ENCODE measurements around the gene TEX261. TPM values are rescaled to one million over a fixed set of nuclear protein-coding genes. Genes with fewer than 3 reads are reported as not detected.

Gene TEX261
- total RNA-seq, 1 donor, result 16.7 TPM

DNA sequence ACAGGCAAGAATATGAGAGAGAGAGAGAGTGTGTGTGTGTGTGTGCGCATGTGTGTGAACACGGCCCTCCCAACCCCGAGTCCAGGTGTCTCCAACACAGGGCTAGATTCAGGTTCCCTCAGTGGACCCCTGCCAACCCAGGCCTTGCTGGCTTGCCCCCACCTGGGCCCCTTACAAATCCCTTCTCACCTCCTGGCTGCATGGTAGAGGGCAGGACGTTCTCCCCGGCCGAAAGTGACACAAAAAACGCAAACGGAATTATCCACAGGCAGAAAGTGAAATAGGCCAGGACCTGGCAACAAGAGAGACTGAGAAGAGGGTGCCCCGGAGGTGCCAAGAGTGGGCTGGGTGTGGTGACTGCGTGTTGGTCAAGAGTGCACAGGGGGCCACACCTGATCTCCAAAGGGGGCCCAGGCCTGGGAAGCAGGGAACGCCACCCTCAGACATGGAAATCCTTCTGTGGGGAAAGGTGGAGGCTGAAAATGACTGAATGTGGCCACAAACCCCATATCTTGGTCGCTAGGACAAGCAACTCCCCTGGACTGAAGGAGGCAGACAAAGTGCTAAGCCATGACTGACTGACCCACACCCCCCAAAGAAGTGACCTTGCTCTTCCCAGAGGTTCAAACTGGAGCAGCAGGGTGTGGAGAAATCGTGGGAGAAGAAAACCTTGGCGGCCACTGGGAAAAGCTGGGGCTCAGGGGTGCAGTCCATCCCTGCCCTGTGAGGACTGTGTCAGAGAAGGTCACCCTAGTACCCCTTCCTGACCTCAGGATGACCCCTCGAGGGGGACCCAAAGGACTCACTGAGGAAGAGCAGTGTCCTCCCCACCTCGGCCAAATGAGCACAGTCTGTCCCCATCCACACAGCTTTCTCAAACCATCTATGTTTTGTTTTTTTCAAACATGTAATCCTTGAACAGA, 5.7 kb downstream of the TEX261 start:
- no peaks in the 10 kb centered on the region for H3K27me3 ChIP-seq (ENCODE audit: insufficient read depth, low read length)
- H3K4me1 ChIP-seq (ENCODE audit: insufficient read depth, low read length), result peaks cover 23% of the 10 kb centered on the region
- H3K9me3 ChIP-seq (ENCODE audit: low read depth, low read length), result no peaks in the 10 kb centered on the region
- H3K4me3 ChIP-seq (ENCODE audit: low read length), result no peak overlapping the region

DNA sequence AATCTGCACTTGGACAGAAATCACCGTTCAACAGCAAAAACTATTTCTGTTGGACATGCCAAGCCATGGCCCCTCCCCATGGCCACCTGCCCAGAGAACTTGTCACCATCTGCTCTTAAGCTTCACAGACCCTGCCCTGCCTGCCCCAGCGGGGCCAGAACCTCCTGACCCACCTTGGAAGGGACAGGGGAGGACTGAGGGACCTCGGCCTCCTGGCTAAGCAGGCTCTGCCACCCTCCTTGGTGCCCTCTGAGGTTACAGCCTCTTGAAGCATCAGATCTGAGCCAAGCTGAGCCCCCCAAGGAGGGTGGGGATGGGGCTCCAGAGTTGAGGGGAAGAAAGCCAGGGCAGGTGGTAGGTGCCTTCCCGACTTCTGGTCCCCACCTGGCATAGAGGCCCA, 6.5 kb downstream of the TEX261 start:
- Histone ChIP-seq H3K4me3 (ENCODE audit: low read length) (no peak overlapping the region), H3K9me3 (ENCODE audit: low read depth, low read length) (no peaks in the 10 kb centered on the region)

DNA sequence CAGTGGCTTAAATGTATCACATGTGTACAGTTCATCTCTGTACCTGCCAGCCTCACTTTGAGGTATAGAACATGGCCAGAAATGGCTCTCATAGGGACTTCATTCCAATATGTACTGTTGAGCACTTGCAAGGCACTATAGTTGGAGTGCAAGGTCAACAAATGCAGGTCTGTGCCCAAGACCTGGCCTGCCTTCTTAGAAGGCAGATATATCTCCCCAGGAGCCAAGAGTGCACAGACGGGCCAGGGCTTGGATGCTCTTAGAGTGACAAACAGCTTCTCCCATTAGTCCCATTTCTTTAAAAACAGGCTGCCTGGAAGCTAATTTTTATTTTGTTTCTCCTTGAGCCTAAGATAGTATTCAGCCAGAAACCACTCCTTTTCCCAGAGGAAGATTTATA, 7.3 kb downstream of the TEX261 start:
- Histone ChIP-seq H3K4me3 (ENCODE audit: low read length) (no peak overlapping the region), H3K9me3 (ENCODE audit: low read depth, low read length) (no peaks in the 10 kb centered on the region), H3K4me1 (ENCODE audit: insufficient read depth, low read length) (peaks cover 9% of the 10 kb centered on the region), H3K27me3 (ENCODE audit: insufficient read depth, low read length) (no peaks in the 10 kb centered on the region)

More for the DNA sequence above, 6.5 kb downstream of the TEX261 start:
- no peaks in the 10 kb centered on the region for H3K27me3 ChIP-seq (ENCODE audit: insufficient read depth, low read length)
- H3K4me1 ChIP-seq (ENCODE audit: insufficient read depth, low read length), result peaks cover 14% of the 10 kb centered on the region

DNA sequence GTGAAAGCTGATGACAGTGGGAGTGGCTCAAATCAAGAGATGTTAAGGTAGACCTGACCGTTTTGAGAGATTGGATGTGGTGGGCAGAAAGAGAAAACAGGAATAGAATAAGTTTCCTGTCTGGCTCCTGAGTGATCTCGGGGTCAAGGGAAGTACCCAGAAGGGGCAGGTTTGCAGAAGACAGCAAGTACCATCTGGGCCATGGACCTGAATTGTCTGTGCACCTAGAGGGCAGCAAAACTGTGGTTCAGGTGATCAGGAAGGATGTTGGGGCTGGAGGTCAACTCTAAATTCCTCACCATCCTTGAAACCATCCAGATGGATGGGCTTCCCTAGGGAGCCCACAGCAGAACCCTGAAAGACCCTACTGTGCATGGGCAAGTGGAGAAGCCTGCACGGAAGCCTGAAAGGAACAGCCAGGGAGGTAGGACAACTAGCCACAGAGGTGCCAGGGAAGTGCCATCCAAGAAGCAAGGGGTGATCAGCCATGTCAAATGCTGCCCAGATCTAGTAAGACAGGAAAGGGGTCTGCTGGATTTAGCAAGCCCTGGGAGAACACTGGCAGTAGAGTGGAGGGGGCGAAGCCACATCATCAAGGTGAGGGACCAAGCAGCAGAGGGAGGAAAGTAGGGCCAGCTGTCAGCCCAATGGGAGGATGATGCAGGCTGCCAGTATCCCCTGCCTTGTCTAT, 8.0 kb downstream of the TEX261 start:
- Histone ChIP-seq H3K4me3 (ENCODE audit: low read length) (no peak overlapping the region), H3K27me3 (ENCODE audit: insufficient read depth, low read length) (no peaks in the 10 kb centered on the region), H3K4me1 (ENCODE audit: insufficient read depth, low read length) (peaks cover 9% of the 10 kb centered on the region), H3K9me3 (ENCODE audit: low read depth, low read length) (no peaks in the 10 kb centered on the region)

DNA sequence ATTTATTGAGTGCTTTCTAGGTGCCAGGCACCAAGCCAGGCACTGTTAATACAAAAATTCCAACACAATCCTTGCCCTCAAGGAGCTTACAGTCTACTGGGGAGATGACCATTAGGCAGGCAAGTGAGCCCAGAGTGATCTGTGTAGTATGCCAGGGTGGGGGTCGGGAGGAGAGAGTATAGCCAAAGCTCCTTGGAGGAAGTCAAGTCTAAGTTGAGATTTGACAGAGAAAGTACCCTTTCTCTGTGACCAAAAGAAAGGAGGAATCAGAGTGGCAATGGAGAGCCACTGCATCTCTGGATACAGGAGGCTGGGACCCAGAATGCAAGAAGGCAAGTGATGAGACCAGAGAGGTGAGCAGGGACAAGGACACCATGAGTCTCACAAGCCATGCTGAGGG, 8.7 kb downstream of the TEX261 start:
- peaks cover 9% of the 10 kb centered on the region for H3K4me1 ChIP-seq (ENCODE audit: insufficient read depth, low read length)
- no peaks in the 10 kb centered on the region for H3K9me3 ChIP-seq (ENCODE audit: low read depth, low read length)
- H3K4me3 ChIP-seq (ENCODE audit: low read length), result no peak overlapping the region
- H3K27me3 ChIP-seq (ENCODE audit: insufficient read depth, low read length), result no peaks in the 10 kb centered on the region

DNA sequence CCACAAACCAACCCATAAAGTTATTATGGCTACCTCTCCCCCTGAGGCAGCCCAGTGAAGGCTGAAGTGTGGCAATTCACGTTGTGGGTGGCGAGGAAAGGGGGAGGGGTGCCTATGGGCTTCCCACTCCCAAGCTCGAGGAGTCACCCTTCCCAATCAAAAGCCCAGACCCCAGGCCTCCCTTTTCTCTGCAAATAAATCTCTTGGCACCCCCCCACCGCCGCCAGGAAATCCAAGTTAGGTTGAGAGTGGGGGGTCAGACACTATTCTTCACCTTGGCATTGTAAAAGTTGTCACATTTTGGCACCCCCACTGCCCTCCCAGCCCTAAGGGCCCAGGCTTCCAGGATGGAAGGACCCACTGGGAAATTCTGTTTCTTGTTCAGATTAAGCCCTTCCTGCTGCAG, 9.4 kb downstream of the TEX261 start:
- H3K4me3 ChIP-seq (ENCODE audit: low read length), result no peak overlapping the region
- H3K4me1 ChIP-seq (ENCODE audit: insufficient read depth, low read length), result peaks cover 9% of the 10 kb centered on the region
- no peaks in the 10 kb centered on the region for H3K27me3 ChIP-seq (ENCODE audit: insufficient read depth, low read length)
- H3K9me3 ChIP-seq (ENCODE audit: low read depth, low read length), result no peaks in the 10 kb centered on the region

DNA sequence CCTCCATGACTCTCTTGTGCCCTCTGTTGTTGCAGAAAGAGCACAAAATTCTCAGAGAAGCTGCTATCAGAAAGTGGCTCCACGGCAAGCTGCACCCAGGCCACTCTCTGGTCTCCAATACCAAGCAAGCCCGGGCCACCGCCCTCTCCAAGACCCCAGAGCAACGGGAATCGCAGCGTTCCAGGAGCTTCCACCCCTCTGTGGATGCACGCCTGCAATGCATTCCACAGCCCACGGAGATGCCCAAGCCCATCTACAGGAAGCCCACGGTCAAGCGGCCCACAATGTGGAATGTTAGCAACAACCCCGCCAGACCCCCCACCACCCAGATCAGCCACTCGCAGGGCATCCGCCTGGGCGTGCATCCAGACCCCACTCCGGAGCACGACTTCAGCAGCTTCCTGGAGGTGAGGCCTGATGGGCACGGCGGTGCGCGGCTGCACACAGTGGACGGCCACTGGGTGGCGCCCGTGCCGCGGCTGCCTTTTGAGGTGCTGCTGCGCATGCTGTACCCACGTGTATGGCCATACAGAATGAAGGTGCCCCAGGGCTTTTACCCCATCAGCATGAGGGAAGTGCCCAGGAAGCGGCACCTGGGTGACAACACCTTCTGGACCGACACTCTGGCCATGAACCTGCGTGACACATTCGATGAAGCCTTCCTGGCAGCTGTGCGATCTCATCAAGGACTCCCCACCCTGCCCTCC, 9.9 kb downstream of the TEX261 start:
- H3K9me3 ChIP-seq (ENCODE audit: low read depth, low read length), result no peaks in the 10 kb centered on the region
- peaks cover 9% of the 10 kb centered on the region for H3K4me1 ChIP-seq (ENCODE audit: insufficient read depth, low read length)
- no peak overlapping the region for H3K4me3 ChIP-seq (ENCODE audit: low read length)
- no peaks in the 10 kb centered on the region for H3K27me3 ChIP-seq (ENCODE audit: insufficient read depth, low read length)

DNA sequence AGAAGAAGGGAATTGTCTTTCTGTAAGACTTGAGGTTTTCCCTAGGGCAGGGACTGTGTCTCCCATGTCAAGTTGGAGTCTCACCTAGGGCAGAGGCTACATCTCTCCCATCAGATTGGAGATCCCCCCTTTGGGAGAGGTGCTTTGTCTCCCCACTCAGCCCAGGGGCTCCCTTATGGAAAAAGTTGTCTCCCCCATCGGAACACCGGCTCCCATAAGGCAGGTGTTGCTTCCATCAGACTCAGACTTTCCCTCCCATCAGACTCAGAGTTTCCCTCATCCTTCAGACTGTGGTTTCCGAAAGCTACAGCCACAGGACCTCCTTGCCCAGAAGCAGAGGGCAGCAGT, 10.5 kb downstream of the TEX261 start:
- H3K4me1 ChIP-seq (ENCODE audit: insufficient read depth, low read length), result peaks cover 9% of the 10 kb centered on the region
- no peak overlapping the region for H3K4me3 ChIP-seq (ENCODE audit: low read length)
- H3K27me3 ChIP-seq (ENCODE audit: insufficient read depth, low read length), result no peaks in the 10 kb centered on the region
- no peaks in the 10 kb centered on the region for H3K9me3 ChIP-seq (ENCODE audit: low read depth, low read length)

DNA sequence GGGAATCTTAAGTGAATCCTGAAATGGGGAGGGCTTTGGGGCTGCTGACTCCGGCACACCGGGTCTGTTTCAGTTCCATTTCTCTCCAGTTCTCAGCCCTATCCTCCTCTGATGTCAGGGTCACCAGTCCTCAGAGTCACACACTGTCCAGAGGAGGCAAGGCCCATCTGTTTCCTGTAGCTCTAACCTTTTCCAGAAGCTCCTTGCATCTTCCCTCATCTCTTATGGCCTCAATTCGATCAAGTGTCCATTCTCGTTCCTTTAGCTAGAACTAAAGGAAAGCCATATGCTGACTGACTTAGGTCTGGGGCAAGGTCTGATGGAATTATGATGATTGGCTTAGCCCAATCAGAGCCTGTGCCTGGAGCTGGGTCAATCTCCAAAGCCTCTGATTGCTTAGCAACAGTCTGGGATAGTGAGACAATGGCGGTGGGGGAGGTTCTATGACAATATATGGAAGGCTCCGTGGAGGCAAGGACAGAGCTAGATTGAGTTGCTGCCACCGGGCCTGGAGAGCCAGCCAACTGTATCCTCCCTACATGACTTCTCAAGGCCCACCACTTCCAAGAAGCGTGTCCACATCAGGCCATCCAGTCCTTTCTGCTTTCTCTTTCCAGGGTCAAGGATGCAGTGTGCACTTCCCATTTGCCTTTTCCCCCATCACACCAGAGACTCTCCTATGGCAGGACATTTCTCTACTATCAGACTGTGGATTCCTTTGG, 11.0 kb downstream of the TEX261 start:
- peaks cover 15% of the 10 kb centered on the region for H3K4me1 ChIP-seq (ENCODE audit: insufficient read depth, low read length)
- no peaks in the 10 kb centered on the region for H3K27me3 ChIP-seq (ENCODE audit: insufficient read depth, low read length)
- H3K4me3 ChIP-seq (ENCODE audit: low read length), result no peak overlapping the region

DNA sequence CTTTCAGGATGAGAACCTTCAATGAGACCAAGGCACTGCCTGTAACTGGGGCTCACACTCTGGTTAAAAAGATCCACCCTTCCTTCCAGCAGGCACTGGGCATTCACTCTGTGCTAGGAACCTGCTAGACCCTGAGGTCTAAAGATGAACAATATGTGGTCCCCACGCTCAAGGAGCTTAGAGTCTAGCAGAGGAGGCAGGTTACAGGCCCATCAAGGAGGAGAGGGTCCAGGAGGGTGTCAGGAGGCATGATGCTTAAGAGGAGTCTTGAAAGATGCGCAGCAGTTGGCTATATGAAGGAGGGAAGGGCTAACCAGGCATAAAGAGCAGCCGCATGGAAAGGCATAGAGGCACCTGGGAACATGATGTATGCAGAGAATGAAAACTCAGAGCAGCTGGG, 11.7 kb downstream of the TEX261 start:
- H3K4me3 ChIP-seq (ENCODE audit: low read length), result no peak overlapping the region
- H3K27me3 ChIP-seq (ENCODE audit: insufficient read depth, low read length), result no peaks in the 10 kb centered on the region
- H3K4me1 ChIP-seq (ENCODE audit: insufficient read depth, low read length), result peaks cover 22% of the 10 kb centered on the region
- H3K9me3 ChIP-seq (ENCODE audit: low read depth, low read length), result no peaks in the 10 kb centered on the region

More for the DNA sequence above, 11.0 kb downstream of the TEX261 start:
- no peaks in the 10 kb centered on the region for H3K9me3 ChIP-seq (ENCODE audit: low read depth, low read length)

DNA sequence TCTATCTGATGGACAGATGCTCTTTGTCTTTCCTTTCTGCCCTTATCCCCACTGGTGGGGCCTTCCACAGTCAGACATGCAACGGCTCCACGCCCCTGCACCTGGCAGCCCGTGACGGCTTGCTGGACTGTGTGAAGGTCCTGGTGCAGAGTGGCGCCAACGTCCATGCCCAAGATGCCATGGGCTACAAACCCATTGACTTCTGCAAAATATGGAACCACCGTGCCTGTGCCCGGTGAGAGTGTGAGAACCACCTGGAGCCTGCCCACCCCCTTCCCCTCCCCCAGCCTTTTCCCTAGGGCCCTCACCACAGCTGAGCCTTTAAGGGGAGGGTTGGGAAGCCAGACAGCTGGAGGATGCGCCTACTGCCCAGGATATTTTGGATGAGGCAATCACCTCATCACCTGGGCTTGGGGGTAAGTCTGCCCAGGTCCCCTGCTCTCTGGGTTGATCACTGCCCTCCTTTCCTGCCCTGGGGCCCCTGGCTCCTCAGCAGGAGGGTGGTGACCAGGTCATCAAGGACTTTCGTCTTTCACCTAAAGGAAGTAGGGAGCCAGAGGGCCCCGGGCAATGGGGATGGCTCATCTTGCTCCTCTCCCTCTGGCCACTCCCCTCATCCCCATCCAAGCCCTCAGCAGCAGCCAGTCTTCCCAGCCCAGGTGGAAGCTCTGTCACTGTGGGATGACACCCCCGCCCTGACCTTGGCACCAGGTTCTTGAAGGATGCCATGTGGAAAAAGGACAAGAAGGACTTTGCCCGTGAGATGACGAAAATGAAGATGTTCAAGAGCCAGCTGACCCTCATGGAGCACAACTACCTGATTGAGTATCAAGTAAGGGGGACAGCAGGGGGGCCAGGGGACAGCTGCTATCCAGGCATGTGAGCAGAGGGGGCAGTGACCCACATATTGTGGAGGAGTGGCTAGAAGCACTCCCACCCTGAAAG, 12.5 kb downstream of the TEX261 start:
- Histone ChIP-seq H3K9me3 (ENCODE audit: low read depth, low read length) (no peaks in the 10 kb centered on the region), H3K27me3 (ENCODE audit: insufficient read depth, low read length) (no peaks in the 10 kb centered on the region), H3K4me3 (ENCODE audit: low read length) (no peak overlapping the region), H3K4me1 (ENCODE audit: insufficient read depth, low read length) (peaks cover 28% of the 10 kb centered on the region)

DNA sequence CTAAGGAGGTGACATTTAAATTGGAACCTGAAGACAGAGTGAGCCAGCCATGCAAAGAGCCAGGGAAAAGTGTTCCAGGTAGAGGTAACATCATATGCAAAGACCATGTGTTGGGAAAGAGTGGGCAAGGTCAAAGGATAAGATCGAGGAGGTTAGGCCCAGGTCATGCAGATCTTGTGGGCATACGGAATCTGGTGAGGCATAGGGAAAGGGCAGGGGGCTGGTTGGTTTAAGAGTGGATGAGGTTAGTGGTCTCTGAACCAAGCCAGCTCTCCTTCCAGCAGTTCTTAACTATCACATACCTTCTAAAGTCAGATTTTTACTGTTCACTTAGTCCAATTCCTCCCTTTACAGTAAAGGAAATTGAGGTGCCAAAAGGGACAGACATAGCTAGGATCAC, 13.3 kb downstream of the TEX261 start:
- peaks cover 32% of the 10 kb centered on the region for H3K4me1 ChIP-seq (ENCODE audit: insufficient read depth, low read length)
- H3K9me3 ChIP-seq (ENCODE audit: low read depth, low read length), result no peaks in the 10 kb centered on the region
- H3K27me3 ChIP-seq (ENCODE audit: insufficient read depth, low read length), result no peaks in the 10 kb centered on the region
- H3K4me3 ChIP-seq (ENCODE audit: low read length), result no peak overlapping the region

DNA sequence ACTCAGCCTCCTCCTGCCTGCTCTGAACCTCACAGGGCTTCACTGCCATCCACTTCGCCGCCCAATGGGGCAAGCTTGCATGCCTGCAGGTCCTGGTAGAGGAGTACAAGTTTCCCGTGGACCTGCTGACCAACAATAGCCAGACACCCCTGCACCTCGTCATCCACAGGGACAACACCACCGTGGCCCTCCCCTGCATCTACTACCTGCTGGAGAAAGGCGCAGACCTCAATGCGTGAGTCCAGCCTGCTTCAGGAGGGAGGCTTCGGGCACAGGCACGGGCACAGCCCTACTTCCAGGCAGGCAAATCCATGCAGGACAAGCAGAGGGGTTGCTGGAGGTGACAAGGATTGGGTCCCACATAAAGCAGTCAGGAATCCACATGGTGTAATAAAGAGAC, 15.0 kb downstream of the TEX261 start:
- H3K4me1 ChIP-seq (ENCODE audit: insufficient read depth, low read length), result peaks cover 25% of the 10 kb centered on the region
- no peak overlapping the region for H3K4me3 ChIP-seq (ENCODE audit: low read length)
- no peaks in the 10 kb centered on the region for H3K9me3 ChIP-seq (ENCODE audit: low read depth, low read length)
- H3K27me3 ChIP-seq (ENCODE audit: insufficient read depth, low read length), result no peaks in the 10 kb centered on the region

DNA sequence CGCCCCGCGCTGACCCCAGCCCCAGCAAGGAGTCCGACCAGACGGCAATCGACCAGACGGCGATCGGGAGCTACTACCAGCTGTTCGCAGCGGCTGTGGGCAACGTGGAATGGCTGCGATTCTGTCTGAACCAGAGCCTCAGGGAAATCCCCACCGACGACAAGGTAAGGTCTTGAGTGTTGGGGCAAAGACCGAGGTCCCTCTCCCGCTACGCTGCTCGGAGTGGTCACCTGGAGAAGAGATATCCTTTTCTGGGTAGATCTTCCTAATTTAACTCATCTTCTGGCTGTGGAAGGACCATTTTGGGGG, 15.5 kb downstream of the TEX261 start:
- Histone ChIP-seq H3K4me1 (ENCODE audit: insufficient read depth, low read length) (peaks cover 23% of the 10 kb centered on the region), H3K9me3 (ENCODE audit: low read depth, low read length) (no peaks in the 10 kb centered on the region), H3K4me3 (ENCODE audit: low read length) (no peak overlapping the region), H3K27me3 (ENCODE audit: insufficient read depth, low read length) (no peaks in the 10 kb centered on the region)
